Urinary bladder (tissue), 4 donors: Measurements from ENCODE around the gene ATG2B. TPM values are rescaled to one million over a fixed set of nuclear protein-coding genes. Genes with fewer than 3 reads are reported as not detected.
A peak's percentile ranks its signal among the peaks of the same experiment; 100 is the strongest.

ENCODE experiments used
- DNase-seq: peaks from one replicate; pipeline ENCODE4 v3.0.0-alpha.2; 2015; ENCODE audit errors: extremely low spot score
- H3K27ac ChIP-seq: one replicate; pipeline ENCODE4 v1.5.1; 2013; ENCODE audit warnings: low read depth, mild to moderate bottlenecking, moderate library complexity
- H3K36me3 ChIP-seq: one replicate; pipeline ENCODE4 v1.6.1; 2013; ENCODE audit warnings: mild to moderate bottlenecking, moderate library complexity; ENCODE audit not compliant: insufficient read depth
- H3K4me1 ChIP-seq: one replicate; pipeline ENCODE4 v1.6.1; 2013; ENCODE audit warnings: mild to moderate bottlenecking, moderate library complexity; ENCODE audit not compliant: insufficient read depth
- H3K4me3 ChIP-seq: one replicate; pipeline ENCODE4 v1.5.1; 2013; ENCODE audit warnings: low read depth, low read length
- WGBS: extraction: QIAGEN DNeasy Blood & Tissue Kit; methylation state at CpG from one replicate; pipeline ENCODE4 v1.1.7; 2013; 5-methylcytosine and 5-hydroxymethylcytosine counted together
- polyA plus RNA-seq: library from polyadenylated mRNA; stranded (reverse); fragments of 200-250 nt; gene quantifications from one replicate; pipeline ENCODE4 v1.2.3, GENCODE V29; 2013
- total RNA-seq: library from RNA; depleted of rRNA; stranded (reverse); fragments of >200 nt; gene quantifications from one replicate; pipeline ENCODE4 v1.2.3, GENCODE V29; 2014
- donor health status: healthy with polysubstance abuse.
- donor health status: healthy.

ATG2B gene
- total RNA-seq (52.4 TPM), polyA plus RNA-seq (8.0 TPM)

GRCh38 chr14:96362965-96363750 is at the start of gene ATG2B, which contains the start of gene GSKIP:
TSS of gene ATG2B (minus strand) at chr14:96363341. CDS start at chr14:96362976, 365 bp downstream.
TSS of gene GSKIP (plus strand) at chr14:96363526. CDS start at chr14:96382248, 18,722 bp downstream.
- H3K4me1 ChIP-seq, result peaks cover 3% of the 10 kb centered on the region
- no peaks in the 10 kb centered on the region for H3K36me3 ChIP-seq
- H3K27ac ChIP-seq, result peak within 1 kb of the TSS; percentile 81
- peak; percentile 72 for DNase-seq
- H3K4me3 ChIP-seq, result peak within 1 kb of the TSS; percentile 93
- WGBS, result under 1% methylated on average over 92 of the region's 92 CpGs

GRCh38 chr14:96410119-96410518 is 47.0 kb upstream of the ATG2B start:
- no peaks in the 10 kb centered on the region for H3K4me1 ChIP-seq
- no peaks in the 10 kb centered on the region for H3K36me3 ChIP-seq
- H3K4me3 ChIP-seq, result no peak overlapping the region
- WGBS, result 86% methylated on average over 4 of the region's 4 CpGs
- H3K27ac ChIP-seq, result no peak overlapping the region
- no peak for DNase-seq

- H3K4me3 ChIP-seq, result no peak overlapping the region
- no peak overlapping the region for H3K27ac ChIP-seq
- WGBS, result 87% methylated on average over 9 of the region's 9 CpGs
- H3K4me1 ChIP-seq, result no peaks in the 10 kb centered on the region
- DNase-seq, result no peak
- H3K36me3 ChIP-seq, result no peaks in the 10 kb centered on the region
Measured at GRCh38 chr14:96409701-96410100, 46.6 kb upstream of the ATG2B start.

GRCh38 chr14:96408608-96409007 is 45.5 kb upstream of the ATG2B start:
- Histone ChIP-seq H3K4me1 (no peaks in the 10 kb centered on the region), H3K27ac (no peak overlapping the region), H3K36me3 (no peaks in the 10 kb centered on the region), H3K4me3 (no peak overlapping the region)
- WGBS, result 62% methylated on average over 12 of the region's 12 CpGs
- DNase-seq, result no peak

- DNase-seq, result no peak
- Histone ChIP-seq H3K4me1 (no peaks in the 10 kb centered on the region), H3K27ac (no peak overlapping the region), H3K36me3 (no peaks in the 10 kb centered on the region), H3K4me3 (no peak overlapping the region)
- WGBS, result 62% methylated on average over 3 of the region's 3 CpGs
Measured at GRCh38 chr14:96407935-96408570, 44.9 kb upstream of the ATG2B start.

- no peak overlapping the region for H3K4me3 ChIP-seq
- no peak for DNase-seq
- no peaks in the 10 kb centered on the region for H3K36me3 ChIP-seq
- WGBS, result 57% methylated on average over 1 of the region's 1 CpG
- H3K4me1 ChIP-seq, result no peaks in the 10 kb centered on the region
- H3K27ac ChIP-seq, result no peak overlapping the region
Measured at GRCh38 chr14:96405677-96406076, 42.5 kb upstream of the ATG2B start.

- H3K4me3 ChIP-seq, result no peak overlapping the region
- DNase-seq, result no peak
- WGBS, result 76% methylated on average over 3 of the region's 3 CpGs
- no peaks in the 10 kb centered on the region for H3K4me1 ChIP-seq
- H3K27ac ChIP-seq, result no peak overlapping the region
- no peaks in the 10 kb centered on the region for H3K36me3 ChIP-seq
Measured at GRCh38 chr14:96403409-96403808, 40.3 kb upstream of the ATG2B start.

GRCh38 chr14:96400495-96400894 is 37.4 kb upstream of the ATG2B start:
- Histone ChIP-seq H3K27ac (no peak overlapping the region), H3K36me3 (no peaks in the 10 kb centered on the region), H3K4me1 (no peaks in the 10 kb centered on the region), H3K4me3 (no peak overlapping the region)
- DNase-seq, result no peak
- 86% methylated on average over 5 of the region's 5 CpGs for WGBS

- no peak overlapping the region for H3K27ac ChIP-seq
- 76% methylated on average over 9 of the region's 9 CpGs for WGBS
- no peaks in the 10 kb centered on the region for H3K36me3 ChIP-seq
- no peak for DNase-seq
- no peak overlapping the region for H3K4me3 ChIP-seq
- H3K4me1 ChIP-seq, result no peaks in the 10 kb centered on the region
Measured at GRCh38 chr14:96399405-96399804, 36.3 kb upstream of the ATG2B start.

- no peak overlapping the region for H3K4me3 ChIP-seq
- WGBS, result 78% methylated on average over 5 of the region's 5 CpGs
Measured at GRCh38 chr14:96398921-96399320, 35.8 kb upstream of the ATG2B start.

GRCh38 chr14:96398432-96398831 is 35.3 kb upstream of the ATG2B start:
- H3K36me3 ChIP-seq, result no peaks in the 10 kb centered on the region
- 93% methylated on average over 8 of the region's 8 CpGs for WGBS
- H3K4me1 ChIP-seq, result no peaks in the 10 kb centered on the region
- no peak for DNase-seq
- no peak overlapping the region for H3K4me3 ChIP-seq
- H3K27ac ChIP-seq, result no peak overlapping the region

More at GRCh38 chr14:96398921-96399320, 35.8 kb upstream of the ATG2B start:
- no peak for DNase-seq
- Histone ChIP-seq H3K27ac (no peak overlapping the region), H3K36me3 (no peaks in the 10 kb centered on the region), H3K4me1 (no peaks in the 10 kb centered on the region)

- 85% methylated on average over 7 of the region's 7 CpGs for whole genome bisulfite sequencing
- Histone ChIP-seq H3K36me3 (no peaks in the 10 kb centered on the region), H3K4me3 (no peak overlapping the region), H3K27ac (no peak overlapping the region), H3K4me1 (no peaks in the 10 kb centered on the region)
- no peak for DNase-seq
Measured at GRCh38 chr14:96394047-96394815, 31.1 kb upstream of the ATG2B start.

GRCh38 chr14:96393071-96393691 is 30.0 kb upstream of the ATG2B start:
- Histone ChIP-seq H3K4me3 (no peak overlapping the region), H3K27ac (no peak overlapping the region), H3K36me3 (no peaks in the 10 kb centered on the region), H3K4me1 (no peaks in the 10 kb centered on the region)
- DNase-seq, result no peak
- WGBS, result 84% methylated on average over 5 of the region's 5 CpGs
